Kidney (tissue), 14 donors: ENCODE results near the gene TOX3. TPM values are rescaled to one million over a fixed set of nuclear protein-coding genes. Genes with fewer than 3 reads are reported as not detected.
A peak's percentile ranks its signal among the peaks of the same experiment; 100 is the strongest.

Experiments used
- DNase-seq, 5 donors: peaks; one replicate each; pipeline ENCODE4 v3.0.0-alpha.2; 2013 to 2020
- FAIRE-seq: peaks from 2 replicates; lab custom pipeline; 2012; peaks lifted over from hg19 to GRCh38; lab: Jason Lieb, UNC
- H3K27ac ChIP-seq, 2 donors: one replicate each; pipeline ENCODE4 v1.7.0; 2013; ENCODE audit warnings: low read depth in 2 of 2, low read length in 2 of 2, inconsistent platforms in 1 of 2
- H3K27me3 ChIP-seq: one replicate; pipeline ENCODE4 v1.7.1; 2013; ENCODE audit warnings: low read length, inconsistent platforms; ENCODE audit not compliant: control insufficient read depth, insufficient read depth
- H3K36me3 ChIP-seq, 3 donors: one replicate each; pipeline versions ENCODE4 v1.7.0 to v1.7.1; 2013; ENCODE audit warnings: low read length in 3 of 3, control low read depth in 1 of 3, inconsistent platforms in 1 of 3; ENCODE audit not compliant: insufficient read depth in 3 of 3, control insufficient read depth in 2 of 3
- H3K4me1 ChIP-seq, 3 donors: one replicate each; pipeline versions ENCODE4 v1.7.0 to v1.7.1; 2013; ENCODE audit warnings: low read length in 3 of 3, inconsistent platforms in 1 of 3, low read depth in 1 of 3; ENCODE audit not compliant: control insufficient read depth in 2 of 3, insufficient read depth in 2 of 3
- H3K4me3 ChIP-seq, 3 donors: one replicate each; pipeline versions ENCODE4 v1.7.0 to v1.8.1; 2013; ENCODE audit warnings: low read length in 3 of 3, control low read depth in 1 of 3, inconsistent platforms in 1 of 3
- H3K9ac ChIP-seq, 3 donors: one replicate each; pipeline versions ENCODE4 v1.7.0 to v1.7.1; 2013; ENCODE audit warnings: low read length in 3 of 3, control low read depth in 1 of 3, inconsistent platforms in 1 of 3
- H3K9me3 ChIP-seq, 3 donors: one replicate each; pipeline versions ENCODE4 v1.7.0 to v1.7.1; 2013; ENCODE audit warnings: low read length in 3 of 3, control low read depth in 1 of 3, inconsistent platforms in 1 of 3; ENCODE audit not compliant: control insufficient read depth in 2 of 3, insufficient read depth in 1 of 3
- intact Hi-C: fragments of 100-400 bp; cut with DNase I; formaldehyde crosslinking; loops from one replicate; pipeline ENCODE4 v1.11.1; 2022
- polyA plus RNA-seq: library from polyadenylated mRNA; stranded (reverse); fragments of 350-450 nt; fragmentation: Illumina TruSeq; extraction: RNeasy Lipid Tissue Mini Kit (QIAGEN cat#74804); gene quantifications from one replicate; pipeline ENCODE4 v1.2.3, GENCODE V29; 2014; ENCODE audit warnings: low read depth, low replicate concordance; ENCODE audit not compliant: insufficient read depth
- total RNA-seq: library from RNA; stranded (reverse); fragmentation: NEBNext Ultra II Directional; extraction: Animal tissue kit (Norgen Biotek cat#: 25700); gene quantifications from one replicate; pipeline ENCODE4 v1.2.1, GENCODE V29; 2021
- TF ChIP-seq, protein P1 (sequence below): IDR thresholded peaks from 3 replicates; pipeline ENCODE4 v1.5.1; 2012; ENCODE audit warnings: mild to moderate bottlenecking, moderate library complexity, borderline replicate concordance; ENCODE audit not compliant: insufficient read depth; ENCODE audit errors: extremely low read depth
- donor health status: control.
- donor health status: control.
- donor health status: control.
- donor health status: control.
- donor health status: control.
- donor health status: DM: yes; HTN: yes; CAD: no.
- donor health status: Normal renal cell carcinoma (clear cell type).

The TOX3 gene
- total and polyA plus RNA-seq, 2 donors from 2014 or later, result 8.7 to 16.2 TPM

DNA sequence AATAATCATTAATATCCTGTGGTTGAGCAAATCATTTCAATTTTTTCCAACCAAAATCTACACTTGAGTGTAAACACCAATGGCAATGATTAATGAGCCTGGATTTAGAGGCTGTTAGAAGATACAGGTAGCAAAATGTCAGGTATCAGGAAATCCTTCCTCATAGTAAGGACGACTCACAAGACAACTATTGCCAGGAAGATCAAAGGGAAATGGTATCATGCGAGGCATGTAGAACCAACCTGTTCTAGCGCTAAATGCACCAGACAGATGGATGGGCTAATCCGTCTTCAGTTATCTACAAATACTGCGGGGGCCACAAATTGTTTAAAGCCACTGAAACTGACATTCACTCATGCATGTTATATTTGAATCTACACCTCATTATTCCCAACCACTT lies 28.1 kb downstream of the TOX3 start:
- DNase-seq (no peak), FAIRE-seq (no peak)
- Histone ChIP-seq H3K9ac (no peak overlapping the region), H3K27ac (no peak overlapping the region), H3K4me3 (no peak overlapping the region), H3K4me1 (no peaks in the 10 kb centered on the region), H3K27me3 (no peaks in the 10 kb centered on the region), H3K36me3 (no peaks in the 10 kb centered on the region), H3K9me3 (no peaks in the 10 kb centered on the region)
- intact Hi-C loops, result no loop called here
- TF ChIP-seq, protein P1, sequence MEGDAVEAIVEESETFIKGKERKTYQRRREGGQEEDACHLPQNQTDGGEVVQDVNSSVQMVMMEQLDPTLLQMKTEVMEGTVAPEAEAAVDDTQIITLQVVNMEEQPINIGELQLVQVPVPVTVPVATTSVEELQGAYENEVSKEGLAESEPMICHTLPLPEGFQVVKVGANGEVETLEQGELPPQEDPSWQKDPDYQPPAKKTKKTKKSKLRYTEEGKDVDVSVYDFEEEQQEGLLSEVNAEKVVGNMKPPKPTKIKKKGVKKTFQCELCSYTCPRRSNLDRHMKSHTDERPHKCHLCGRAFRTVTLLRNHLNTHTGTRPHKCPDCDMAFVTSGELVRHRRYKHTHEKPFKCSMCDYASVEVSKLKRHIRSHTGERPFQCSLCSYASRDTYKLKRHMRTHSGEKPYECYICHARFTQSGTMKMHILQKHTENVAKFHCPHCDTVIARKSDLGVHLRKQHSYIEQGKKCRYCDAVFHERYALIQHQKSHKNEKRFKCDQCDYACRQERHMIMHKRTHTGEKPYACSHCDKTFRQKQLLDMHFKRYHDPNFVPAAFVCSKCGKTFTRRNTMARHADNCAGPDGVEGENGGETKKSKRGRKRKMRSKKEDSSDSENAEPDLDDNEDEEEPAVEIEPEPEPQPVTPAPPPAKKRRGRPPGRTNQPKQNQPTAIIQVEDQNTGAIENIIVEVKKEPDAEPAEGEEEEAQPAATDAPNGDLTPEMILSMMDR, result no peak

DNA sequence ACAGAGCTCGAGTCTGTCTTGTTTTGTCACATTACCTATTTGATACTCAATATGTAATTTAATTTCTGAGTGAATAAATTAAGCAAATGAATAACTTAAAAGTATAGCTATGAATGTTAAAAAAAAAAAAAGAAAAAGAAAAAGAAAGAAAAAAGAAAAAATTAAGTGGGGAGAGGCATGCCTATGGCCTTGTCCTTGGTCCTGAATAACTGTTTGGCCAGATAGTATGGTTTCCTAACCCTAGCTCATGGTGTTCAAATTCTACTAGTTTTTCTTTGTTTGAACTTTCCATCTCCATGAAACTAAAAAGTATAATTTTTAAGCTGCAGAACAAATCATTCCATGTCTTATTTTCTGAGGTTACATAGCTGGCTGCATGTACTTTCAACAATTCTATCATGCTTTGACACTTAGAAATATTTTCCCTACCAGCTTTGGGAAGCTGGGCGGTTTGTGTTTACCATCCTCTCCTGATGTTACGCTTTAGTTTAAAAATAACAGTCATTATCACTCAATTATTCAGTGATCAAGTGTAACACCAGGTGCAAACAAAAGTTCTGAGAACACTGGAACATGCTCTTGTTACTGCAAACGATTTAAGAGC lies 31.8 kb downstream of the TOX3 start:
- H3K4me3 ChIP-seq, result no peak overlapping the region
- H3K36me3 ChIP-seq, result no peaks in the 10 kb centered on the region
- no peaks in the 10 kb centered on the region for H3K9me3 ChIP-seq
- no peak overlapping the region for H3K9ac ChIP-seq
- intact Hi-C loops, result no loop called here
- TF ChIP-seq, protein P1, result no peak
- no peak overlapping the region for H3K27ac ChIP-seq
- FAIRE-seq, result peak; percentile 82
- no peaks in the 10 kb centered on the region for H3K27me3 ChIP-seq
- H3K4me1 ChIP-seq, result no peaks in the 10 kb centered on the region
- peak in 2 of 5 donors; percentile 45 to 63 for DNase-seq

DNA sequence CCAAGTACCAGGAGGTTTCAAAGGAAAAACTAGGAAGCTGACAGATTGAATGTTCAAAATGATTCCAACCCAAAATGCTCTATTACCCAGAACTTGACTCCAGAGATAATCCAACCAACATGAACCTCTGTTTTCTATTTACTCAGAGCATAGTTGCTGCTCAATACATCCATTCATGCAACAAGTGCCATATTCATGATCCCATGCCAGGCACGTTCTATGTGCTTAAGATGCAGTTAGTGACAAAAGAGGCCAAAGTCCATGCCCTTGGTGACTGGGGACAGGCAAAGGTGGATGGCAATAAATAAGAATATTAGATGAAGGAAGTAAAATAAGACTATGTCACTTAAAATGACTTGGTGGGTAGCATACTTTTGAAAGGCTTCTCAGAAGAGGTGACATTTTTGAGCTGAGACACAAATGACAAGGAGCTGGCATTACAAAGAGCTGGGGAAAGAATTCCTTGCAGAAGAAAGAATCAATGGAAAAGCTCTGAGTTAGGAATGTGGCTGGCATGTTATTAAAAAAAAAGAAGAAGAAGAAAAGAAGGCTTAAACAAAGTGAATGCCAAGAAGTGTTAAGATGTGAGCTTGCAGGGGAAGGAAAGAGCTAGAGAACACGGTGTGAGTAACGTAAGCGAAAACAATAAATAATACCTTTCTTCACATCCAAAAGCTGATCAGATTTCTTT lies 34.5 kb downstream of the TOX3 start:
- DNase-seq, result no peak
- Histone ChIP-seq H3K27ac (no peak overlapping the region), H3K27me3 (no peaks in the 10 kb centered on the region), H3K4me1 (no peaks in the 10 kb centered on the region), H3K9ac (no peak overlapping the region), H3K9me3 (no peaks in the 10 kb centered on the region), H3K36me3 (no peaks in the 10 kb centered on the region), H3K4me3 (no peak overlapping the region)
- no peak for FAIRE-seq
- TF ChIP-seq, protein P1, result no peak
- intact Hi-C loops, result no loop called here
